ENCODE data around the gene NPC1. TPM values are rescaled to one million over a fixed set of nuclear protein-coding genes. Genes with fewer than 3 reads are reported as not detected.
"Not testable (repeated sequence)": the region's sequence is repeated elsewhere in the genome, so short reads cannot be mapped to it uniquely, and the experiment has no call there.

The NPC1 gene
- total RNA-seq, 1 donor from 2014 or later, result 143 TPM

DNA sequence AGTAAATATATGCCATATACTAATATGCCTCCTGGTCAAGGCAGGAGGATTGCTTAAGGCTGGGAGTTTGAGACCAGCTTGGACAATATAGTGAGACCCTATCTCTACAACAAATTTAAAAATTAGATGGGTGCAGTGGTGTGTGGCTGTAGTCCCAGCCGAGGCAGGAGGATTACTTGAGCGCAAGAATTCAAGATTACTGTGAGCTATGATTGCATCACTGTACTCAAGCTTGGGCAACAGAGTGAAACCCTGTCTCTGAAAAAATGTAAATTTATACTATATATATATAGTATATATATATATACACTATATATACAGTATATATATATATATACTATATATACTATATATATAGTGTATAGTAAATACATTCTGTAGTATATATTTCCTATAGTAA lies 30.0 kb upstream of the NPC1 start:
- Histone ChIP-seq H3K27ac (no peak overlapping the region), H3K36me3 (no peaks in the 10 kb centered on the region), H3K4me1 (peaks cover 25% of the 10 kb centered on the region), H3K9me3 (no peaks in the 10 kb centered on the region), H3K27me3 (no peaks in the 10 kb centered on the region), H3K4me3 (no peak overlapping the region)
- intact Hi-C loops (cut with DNase I), result no loop called here
- DNase-seq (no peak), ATAC-seq (no peak)
- TF ChIP-seq, protein P1, sequence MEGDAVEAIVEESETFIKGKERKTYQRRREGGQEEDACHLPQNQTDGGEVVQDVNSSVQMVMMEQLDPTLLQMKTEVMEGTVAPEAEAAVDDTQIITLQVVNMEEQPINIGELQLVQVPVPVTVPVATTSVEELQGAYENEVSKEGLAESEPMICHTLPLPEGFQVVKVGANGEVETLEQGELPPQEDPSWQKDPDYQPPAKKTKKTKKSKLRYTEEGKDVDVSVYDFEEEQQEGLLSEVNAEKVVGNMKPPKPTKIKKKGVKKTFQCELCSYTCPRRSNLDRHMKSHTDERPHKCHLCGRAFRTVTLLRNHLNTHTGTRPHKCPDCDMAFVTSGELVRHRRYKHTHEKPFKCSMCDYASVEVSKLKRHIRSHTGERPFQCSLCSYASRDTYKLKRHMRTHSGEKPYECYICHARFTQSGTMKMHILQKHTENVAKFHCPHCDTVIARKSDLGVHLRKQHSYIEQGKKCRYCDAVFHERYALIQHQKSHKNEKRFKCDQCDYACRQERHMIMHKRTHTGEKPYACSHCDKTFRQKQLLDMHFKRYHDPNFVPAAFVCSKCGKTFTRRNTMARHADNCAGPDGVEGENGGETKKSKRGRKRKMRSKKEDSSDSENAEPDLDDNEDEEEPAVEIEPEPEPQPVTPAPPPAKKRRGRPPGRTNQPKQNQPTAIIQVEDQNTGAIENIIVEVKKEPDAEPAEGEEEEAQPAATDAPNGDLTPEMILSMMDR (IDR thresholded peaks at IDR 0.05), result no peak

DNA sequence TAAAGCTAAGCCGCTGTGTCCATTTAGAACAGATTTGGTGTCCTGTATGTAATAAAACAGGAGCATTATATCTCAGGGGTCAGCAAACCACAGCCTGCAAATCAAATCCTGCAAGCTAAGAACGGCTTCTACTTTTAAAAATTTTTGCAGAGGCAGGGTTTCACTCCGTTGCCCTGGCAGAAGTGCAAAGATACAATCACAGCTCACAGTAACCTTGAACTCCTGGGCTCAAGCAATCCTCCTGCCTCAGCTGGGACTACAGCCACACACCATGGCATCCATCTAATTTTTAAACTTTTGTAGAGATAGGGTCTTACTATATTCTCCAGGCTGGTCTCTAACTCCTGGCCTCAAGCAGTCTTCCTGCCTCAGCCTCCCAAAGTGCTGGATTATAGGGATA lies 28.6 kb upstream of the NPC1 start:
- ATAC-seq, result no peak
- intact Hi-C loops (cut with DNase I), result no loop called here
- Histone ChIP-seq H3K9me3 (no peaks in the 10 kb centered on the region), H3K4me1 (peaks cover 25% of the 10 kb centered on the region), H3K4me3 (no peak overlapping the region), H3K27ac (no peak overlapping the region), H3K27me3 (no peaks in the 10 kb centered on the region), H3K36me3 (no peaks in the 10 kb centered on the region)
- DNase-seq, result no peak
- TF ChIP-seq, protein P1 (IDR thresholded peaks at IDR 0.05), result no peak

GRCh38 chr18:23614413-23614812 lies 28.1 kb upstream of the NPC1 start:
- H3K27ac ChIP-seq, result no peak overlapping the region
- no peaks in the 10 kb centered on the region for H3K36me3 ChIP-seq
- TF ChIP-seq, protein P1 (IDR thresholded peaks at IDR 0.05), result no peak
- no peaks in the 10 kb centered on the region for H3K9me3 ChIP-seq
- H3K27me3 ChIP-seq, result no peaks in the 10 kb centered on the region
- ATAC-seq (no peak), DNase-seq (no peak)
- intact Hi-C loops (cut with DNase I), result no loop called here
- no peak overlapping the region for H3K4me3 ChIP-seq
- peaks cover 21% of the 10 kb centered on the region for H3K4me1 ChIP-seq

DNA sequence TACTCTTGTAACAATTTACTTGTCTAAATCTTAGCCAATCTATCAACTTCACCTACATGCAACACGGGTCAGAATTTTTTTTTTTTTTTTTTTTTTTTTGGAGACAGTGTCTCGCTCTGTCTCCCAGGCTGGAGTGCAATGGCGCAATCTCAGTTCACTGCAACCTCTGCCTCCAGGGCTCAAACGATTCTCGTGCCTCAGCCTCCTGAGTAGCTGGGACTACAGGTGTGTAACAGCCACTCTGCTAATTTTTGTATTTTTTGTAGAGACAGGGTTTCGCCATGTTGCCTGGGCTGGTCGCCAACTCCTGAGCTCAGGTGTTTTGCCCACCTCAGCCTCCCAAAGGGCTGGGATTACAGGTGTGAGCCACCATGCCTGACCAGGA lies 26.8 kb upstream of the NPC1 start:
- H3K27me3 ChIP-seq; H3K27ac ChIP-seq; DNase-seq; intact Hi-C loops (cut with DNase I); ATAC-seq; H3K9me3 ChIP-seq; H3K36me3 ChIP-seq; H3K4me3 ChIP-seq; H3K4me1 ChIP-seq: not testable (repeated sequence)

- TF ChIP-seq, protein P1 (IDR thresholded peaks at IDR 0.05), result no peak
- no peak for DNase-seq
- intact Hi-C loops (cut with DNase I), result no loop called here
- peak; percentile 93 for ATAC-seq
- Histone ChIP-seq H3K4me1 (peaks cover 4% of the 10 kb centered on the region), H3K9me3 (no peaks in the 10 kb centered on the region), H3K4me3 (no peak overlapping the region), H3K27ac (no peak overlapping the region), H3K36me3 (no peaks in the 10 kb centered on the region), H3K27me3 (no peaks in the 10 kb centered on the region)
These were observed 26.3 kb upstream of the NPC1 start for GRCh38 chr18:23612434-23613090.

DNA sequence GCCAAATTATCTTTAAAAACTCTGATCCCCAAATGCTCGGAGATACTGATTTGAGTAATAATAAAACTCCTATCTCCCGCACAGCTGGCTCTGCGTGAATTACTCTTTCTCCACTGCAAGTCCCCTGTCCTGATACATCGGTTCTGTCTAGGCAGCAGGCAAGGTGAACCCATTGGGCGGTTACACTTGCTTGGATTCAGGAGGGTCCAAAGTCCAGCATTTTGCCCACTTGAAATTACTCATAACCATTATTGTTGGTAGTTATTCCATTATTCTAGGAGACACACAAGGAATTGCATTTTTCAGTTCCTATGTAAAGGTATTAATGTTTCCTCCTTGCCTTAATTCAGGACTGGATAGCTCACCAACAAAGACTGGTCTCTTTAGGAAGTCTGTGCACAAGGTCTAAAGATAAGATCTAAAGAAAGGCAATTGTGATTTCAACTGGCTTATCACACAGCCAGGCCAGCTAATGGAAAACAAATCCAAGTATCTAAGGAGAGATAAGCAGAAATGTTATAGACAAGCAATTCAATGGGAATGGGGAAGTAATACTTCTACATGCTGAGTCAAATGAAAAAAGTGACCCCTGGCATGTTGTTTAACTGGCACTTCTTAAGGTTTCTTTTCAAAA lies 23.2 kb upstream of the NPC1 start:
- Histone ChIP-seq H3K27me3 (no peaks in the 10 kb centered on the region), H3K36me3 (no peaks in the 10 kb centered on the region), H3K27ac (no peak overlapping the region), H3K9me3 (no peaks in the 10 kb centered on the region), H3K4me3 (no peak overlapping the region), H3K4me1 (peaks cover 4% of the 10 kb centered on the region)
- TF ChIP-seq, protein P1 (IDR thresholded peaks at IDR 0.05), result no peak
- ATAC-seq, result no peak
- intact Hi-C loops (cut with DNase I), result no loop called here
- DNase-seq, result no peak

Data from upper lobe of right lung (tissue), 1 donor.